GM19328 (cell line): ENCODE data around the gene PRSS36.
"Not testable (repeated sequence)": the region's sequence is repeated elsewhere in the genome, so short reads cannot be mapped to it uniquely, and the experiment has no call there.

Source experiments
- ATAC-seq: cut with Tn5 transposase; IDR thresholded peaks from one replicate; pipeline ENCODE4 v1.9.1; 2021; ENCODE audit warnings: mild to moderate bottlenecking, moderate library complexity; ENCODE audit not compliant: unreplicated experiment

The PRSS36 gene

DNA sequence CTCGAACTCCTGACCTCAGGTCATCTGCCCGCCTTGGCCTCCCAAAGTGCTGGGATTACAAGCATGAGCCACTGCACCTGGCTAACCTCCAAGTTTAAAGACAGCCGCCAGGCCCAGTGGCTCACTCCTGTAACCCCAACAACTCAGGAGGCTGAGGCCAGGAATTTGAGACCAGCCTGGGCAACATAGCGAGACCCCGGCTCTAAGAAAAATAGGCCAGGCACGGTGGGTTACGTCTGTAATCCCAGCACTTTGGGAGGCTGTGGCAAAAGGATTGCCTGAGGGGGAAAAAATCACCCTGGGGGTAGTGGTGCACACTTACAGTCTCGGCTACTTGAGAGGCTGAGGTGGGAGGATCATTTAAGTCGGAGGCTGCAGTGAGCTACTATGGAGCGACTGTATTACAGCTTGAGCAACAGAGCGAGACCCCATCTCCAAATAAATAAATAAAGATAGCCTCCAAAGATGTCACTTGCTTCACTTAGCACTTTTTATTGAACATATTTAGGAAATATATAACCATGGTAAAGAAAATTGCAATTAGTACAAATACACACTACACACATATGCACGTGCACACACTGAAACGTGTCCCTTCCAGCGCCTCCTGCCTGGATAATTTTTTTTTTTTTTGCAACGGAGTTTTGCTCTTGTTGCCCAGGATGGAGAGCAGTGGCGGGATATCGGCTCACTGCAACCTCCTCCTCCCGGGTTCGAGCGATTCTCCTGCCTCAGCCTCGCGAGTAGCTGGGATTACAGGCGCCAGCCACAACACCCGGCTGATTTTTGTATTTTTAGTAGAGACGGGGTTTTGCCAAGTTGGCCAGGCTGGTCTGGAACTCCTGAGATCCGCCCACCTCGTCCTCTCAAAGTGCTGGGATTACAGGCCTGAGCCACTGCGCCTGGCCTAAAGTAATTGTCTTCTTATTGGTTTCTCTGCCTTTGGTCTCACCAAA is 43.1 kb downstream of the PRSS36 start:
- no peak for ATAC-seq

- ATAC-seq: no peak
Measured at GRCh38 chr16:31105677-31106213, 44.1 kb downstream of the PRSS36 start.

- ATAC-seq: not testable (repeated sequence)
Measured at GRCh38 chr16:31100876-31101641, 48.8 kb downstream of the PRSS36 start.

- ATAC-seq: no peak
Measured at GRCh38 chr16:31099860-31100638, 49.8 kb downstream of the PRSS36 start.

- peak; percentile 61 for ATAC-seq
Measured at GRCh38 chr16:31094424-31095120, 55.3 kb downstream of the PRSS36 start, which contains the start of gene VKORC1. TSS of gene VKORC1 (minus strand) at chr16:31094797. CDS start at chr16:31094729, 68 bp downstream.

- ATAC-seq: no peak
Measured at GRCh38 chr16:31094088-31094423, 55.8 kb downstream of the PRSS36 start.

GRCh38 chr16:31093132-31093703 is 56.6 kb downstream of the PRSS36 start:
- ATAC-seq: no peak

DNA sequence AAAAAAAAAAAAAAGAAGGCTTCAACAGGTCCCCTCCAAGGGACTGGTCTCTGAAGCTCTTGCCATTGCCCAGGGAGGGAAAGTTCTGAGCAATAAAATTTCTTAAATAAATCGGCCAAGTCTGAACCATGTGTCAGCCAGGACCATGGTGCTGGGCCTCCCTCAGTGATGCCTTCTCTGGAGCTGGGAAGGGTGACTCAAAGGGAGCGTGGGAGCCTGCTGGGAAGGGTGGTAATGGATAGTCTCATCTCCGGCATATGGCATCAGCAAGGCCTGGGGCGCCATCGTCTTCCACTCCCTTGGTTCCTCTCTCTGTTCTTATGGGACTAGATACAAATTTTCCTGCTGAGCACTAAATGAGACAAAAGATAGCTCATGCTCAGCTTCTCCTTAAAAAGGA is 57.5 kb downstream of the PRSS36 start:
- ATAC-seq: no peak

DNA sequence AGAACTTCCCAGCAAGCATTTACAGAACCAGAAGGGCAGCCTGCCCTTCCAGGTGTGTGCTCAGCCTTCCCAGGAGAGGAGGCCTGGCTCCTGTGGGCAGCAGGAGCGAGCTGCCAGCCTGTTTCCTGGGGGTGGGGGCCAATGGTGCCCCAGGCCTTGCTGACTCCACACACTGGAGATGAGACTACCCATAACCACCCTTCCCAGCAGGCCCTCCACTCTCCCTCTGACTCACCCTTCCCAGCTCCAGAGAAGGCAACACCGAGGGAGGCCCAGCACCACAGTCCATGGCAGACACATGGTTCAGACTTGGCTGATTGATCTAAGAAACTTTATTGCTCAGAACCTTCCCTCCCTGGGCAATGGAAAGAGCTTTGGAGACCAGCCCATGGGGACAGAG is 59.3 kb downstream of the PRSS36 start:
- ATAC-seq: no peak

- ATAC-seq: no peak
Measured at GRCh38 chr16:31089199-31089598, 60.7 kb downstream of the PRSS36 start.
